GM12878 (cell line): ENCODE results near the gene SH3D19. TPM values are rescaled to one million over a fixed set of nuclear protein-coding genes. Genes with fewer than 3 reads are reported as not detected.

Experiments
- ATF3 ChIP-seq: IDR thresholded peaks from 2 replicates; pipeline ENCODE4 v1.6.1; 2011; ENCODE audit warnings: low read depth, mild to moderate bottlenecking, low read length, moderate library complexity, borderline replicate concordance; ENCODE audit errors: extremely low read depth
- BCL11A ChIP-seq: IDR thresholded peaks from 2 replicates; pipeline ENCODE4 v1.6.1; 2011; ENCODE audit warnings: low read depth, low read length
- BCL3 ChIP-seq: IDR thresholded peaks from 2 replicates; pipeline ENCODE4 v1.6.1; 2011; ENCODE audit warnings: borderline replicate concordance, low read depth, mild to moderate bottlenecking, moderate library complexity, low read length; ENCODE audit not compliant: insufficient read depth, poor library complexity, severe bottlenecking
- BRCA1 ChIP-seq: IDR thresholded peaks from 2 replicates; pipeline ENCODE4 v1.6.1; 2011; ENCODE audit warnings: low read depth, low read length, improper control_type of control experiment
- CBX5 ChIP-seq: sonication (generic); IDR thresholded peaks from 2 replicates; pipeline ENCODE4 v1.6.1; 2016; ENCODE audit warnings: low read depth, moderate library complexity, mild to moderate bottlenecking, inconsistent platforms
- EP300 ChIP-seq, 2 experiments: fragments of 150-350 bp in 1 of 2; IDR thresholded peaks; 2 replicates each; pipeline ENCODE4 v1.6.1; 2011 to 2012; ENCODE audit warnings: low read depth in 2 of 2, low read length in 2 of 2, borderline replicate concordance in 1 of 2, improper control_type of control experiment in 1 of 2, inconsistent platforms in 1 of 2; ENCODE audit not compliant: control insufficient read depth in 1 of 2
- GABPA ChIP-seq: IDR thresholded peaks from 2 replicates; pipeline ENCODE4 v1.6.1; 2014; ENCODE audit warnings: antibody characterized with exemption, low read depth, mild to moderate bottlenecking, inconsistent platforms
- HCFC1 ChIP-seq: fragments of 150-350 bp; IDR thresholded peaks from 2 replicates; pipeline ENCODE4 v1.6.1; 2014; ENCODE audit warnings: low read length
- HDAC6 ChIP-seq: fragments of 200-600 bp; sonication (generic); IDR thresholded peaks from one replicate; pipeline ENCODE4 v1.8.0; 2017; ENCODE audit warnings: antibody characterized with exemption; ENCODE audit not compliant: unreplicated experiment
- HDGF ChIP-seq: fragments of 450-650 bp; IDR thresholded peaks from 2 replicates; pipeline ENCODE4 v1.6.1; 2016; ENCODE audit warnings: antibody characterized with exemption
- IKZF2 ChIP-seq, 2 experiments: fragments of 450-650 bp; IDR thresholded peaks; 2 replicates each; pipeline ENCODE4 v1.6.1; 2017; ENCODE audit warnings: mild to moderate bottlenecking in 2 of 2, moderate library complexity in 2 of 2
- KDM1A ChIP-seq: fragments of 200-600 bp; sonication (generic); IDR thresholded peaks from 2 replicates; pipeline ENCODE4 v1.6.1; 2016; ENCODE audit warnings: borderline replicate concordance
- MEF2B ChIP-seq: fragments of 450-650 bp; IDR thresholded peaks from 2 replicates; pipeline ENCODE4 v1.6.1; 2018; ENCODE audit warnings: mild to moderate bottlenecking, moderate library complexity; ENCODE audit not compliant: partially characterized antibody, poor library complexity, severe bottlenecking
- MYC ChIP-seq: IDR thresholded peaks from 2 replicates; pipeline ENCODE4 v1.6.1; 2011; ENCODE audit warnings: mild to moderate bottlenecking, low read length, moderate library complexity, inconsistent platforms; ENCODE audit not compliant: insufficient read depth, insufficient replicate concordance, insufficient read length, severe bottlenecking
- NBN ChIP-seq: fragments of 450-650 bp; IDR thresholded peaks from 2 replicates; pipeline ENCODE4 v1.6.1; 2016
- NFXL1 ChIP-seq: fragments of 450-650 bp; IDR thresholded peaks from 2 replicates; pipeline ENCODE4 v1.6.1; 2017; ENCODE audit warnings: antibody characterized with exemption, mild to moderate bottlenecking, borderline replicate concordance
- NFYA ChIP-seq: IDR thresholded peaks from 2 replicates; pipeline ENCODE4 v1.6.1; 2011; ENCODE audit warnings: low read depth, mild to moderate bottlenecking, low read length, improper control_type of control experiment, borderline replicate concordance
- POLR2AphosphoS5 ChIP-seq: IDR thresholded peaks from 2 replicates; pipeline ENCODE4 v1.6.1; 2011; ENCODE audit warnings: mild to moderate bottlenecking, low read length, inconsistent platforms
- RCOR1 ChIP-seq: conservative IDR thresholded peaks from 2 replicates; pipeline ENCODE4 v1.6.1; 2012; ENCODE audit warnings: low read depth, low read length, improper control_type of control experiment
- RELA ChIP-seq: fragments of 450-650 bp; IDR thresholded peaks from 2 replicates; pipeline ENCODE4 v1.8.0; 2014; ENCODE audit warnings: borderline replicate concordance; ENCODE audit not compliant: partially characterized antibody
- SMAD5 ChIP-seq: IDR thresholded peaks from 2 replicates; pipeline ENCODE4 v1.6.1; 2016; ENCODE audit warnings: antibody characterized with exemption, low read depth
- SP1 ChIP-seq: IDR thresholded peaks from one replicate; pipeline ENCODE4 v1.6.1; 2011; ENCODE audit warnings: low read depth, low read length
- TAF1 ChIP-seq: IDR thresholded peaks from 2 replicates; pipeline ENCODE4 v1.6.1; 2011; ENCODE audit warnings: mild to moderate bottlenecking, low read depth, low read length, borderline replicate concordance
- TCF12 ChIP-seq: IDR thresholded peaks from 2 replicates; pipeline ENCODE4 v1.6.1; 2011; ENCODE audit warnings: low read depth, mild to moderate bottlenecking, low read length
- ZNF24 ChIP-seq: fragments of 450-650 bp; IDR thresholded peaks from 2 replicates; pipeline ENCODE4 v1.6.1; 2017; ENCODE audit warnings: antibody characterized with exemption, mild to moderate bottlenecking
- polyA plus RNA-seq, 11 experiments: library from polyadenylated mRNA; depleted of rRNA in 4 of 11; unstranded in 6 of 11; stranded (reverse) in 5 of 11; fragments of >200 nt; fragmentation: Nextera tagmentation in 4 of 11; fragmentation: Illumina TruSeq in 1 of 11; extraction: Ambion mirVana in 4 of 11; extraction: Trizol in 1 of 11; gene quantifications; 1 replicate in 1 of 11; 2 replicates in 10 of 11; pipeline versions ENCODE4 v1.2.1 to v1.2.3, GENCODE V29; 2011 to 2016; ENCODE audit warnings: inconsistent platforms in 2 of 11, missing spikeins in 2 of 11, low read depth in 1 of 11
- total RNA-seq, 4 experiments: library from RNA; depleted of rRNA in 3 of 4; stranded (reverse); fragments of >200 nt in 3 of 4; fragmentation: Illumina TruSeq in 1 of 4; extraction: Trizol in 1 of 4; gene quantifications; 2 replicates each; pipeline versions ENCODE4 v1.2.1 to v1.2.3, GENCODE V29; 2013 to 2021
- TF ChIP-seq, protein P1 (sequence below): fragments of 450-650 bp; IDR thresholded peaks from 2 replicates; pipeline ENCODE4 v1.6.1; 2017; ENCODE audit warnings: mild to moderate bottlenecking, low read depth, inconsistent platforms; ENCODE audit not compliant: poor library complexity, severe bottlenecking

SH3D19 gene
- total and polyA plus RNA-seq, 10 of the 15 experiments (the other 5 are each of a cell fraction or from before 2014, with no cell fraction given): 0.03 to 6.9 (median 0.33) TPM; not detected in 3

GRCh38 chr4:151099229-151099975, 226.0 kb downstream of the SH3D19 start, which contains the start of gene RPS3A (continued):
- TF ChIP-seq ATF3 (no peak), SMAD5 (peak; percentile 98), IKZF2 (IDR thresholded peaks at IDR 0.05) (peak; percentile 58 to 78), BRCA1 (peak; percentile 77), SP1 (peak; percentile 74), BCL11A (peak; percentile 64; the same call in 1 of the 2 replicates), NFYA (no peak), RELA (peak; percentile 73), MEF2B (peak; percentile 32), CBX5 (peak; percentile 93; the same call in 1 of the 2 replicates), POLR2AphosphoS5 (peak; percentile 100), MYC (peak; percentile 97), BCL3 (peak; percentile 30), TCF12 (peak; percentile 53; the same call in 1 of the 2 replicates), TAF1 (peak; percentile 99), HDAC6 (peak; percentile 83), EP300 (IDR thresholded peaks at IDR 0.05; ENCODE audit: borderline replicate concordance in 1 of 2, control insufficient read depth in 1 of 2, low read depth in 2 of 2, low read length in 2 of 2) (peak; percentile 89 to 91), NBN (peak; percentile 90), HDGF (no peak; the same call in 1 of the 2 replicates), NFXL1 (no peak), KDM1A (no peak), HCFC1 (peak; percentile 82), RCOR1 (0 out of 2 replicates have a peak, but pooled peaks have one; percentile 84), ZNF24 (no peak; the same call in 1 of the 2 replicates), GABPA (peak; percentile 93)
- TF ChIP-seq, protein P1, sequence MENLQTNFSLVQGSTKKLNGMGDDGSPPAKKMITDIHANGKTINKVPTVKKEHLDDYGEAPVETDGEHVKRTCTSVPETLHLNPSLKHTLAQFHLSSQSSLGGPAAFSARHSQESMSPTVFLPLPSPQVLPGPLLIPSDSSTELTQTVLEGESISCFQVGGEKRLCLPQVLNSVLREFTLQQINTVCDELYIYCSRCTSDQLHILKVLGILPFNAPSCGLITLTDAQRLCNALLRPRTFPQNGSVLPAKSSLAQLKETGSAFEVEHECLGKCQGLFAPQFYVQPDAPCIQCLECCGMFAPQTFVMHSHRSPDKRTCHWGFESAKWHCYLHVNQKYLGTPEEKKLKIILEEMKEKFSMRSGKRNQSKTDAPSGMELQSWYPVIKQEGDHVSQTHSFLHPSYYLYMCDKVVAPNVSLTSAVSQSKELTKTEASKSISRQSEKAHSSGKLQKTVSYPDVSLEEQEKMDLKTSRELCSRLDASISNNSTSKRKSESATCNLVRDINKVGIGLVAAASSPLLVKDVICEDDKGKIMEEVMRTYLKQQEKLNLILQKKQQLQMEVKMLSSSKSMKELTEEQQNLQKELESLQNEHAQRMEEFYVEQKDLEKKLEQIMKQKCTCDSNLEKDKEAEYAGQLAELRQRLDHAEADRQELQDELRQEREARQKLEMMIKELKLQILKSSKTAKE: peak; percentile 95
